Stimulated activated naive CD8-positive, alpha-beta T cell treated with anti-CD3 and anti-CD28 coated beads, Interleukin-15, Interleukin-2, amounts not matched to agents 100 U/mL and 50 U/mL, for 24 hours (primary cell): ENCODE data around the gene FAM107B.
A peak's percentile ranks its signal among the peaks of the same experiment; 100 is the strongest.

Experiments
- ATAC-seq: fragments of 150-1000 bp; cut with Tn5 transposase; one replicate; pipeline ENCODE4 v1.10.0; 2021
- DNase-seq: peaks from one replicate; pipeline ENCODE4 v3.0.0; 2021

Gene FAM107B

GRCh38 chr10:14623931-14624330, 150.8 kb downstream of the FAM107B start:
- ATAC-seq: no peak

GRCh38 chr10:14621037-14621436, 153.7 kb downstream of the FAM107B start:
- ATAC-seq (no peak), DNase-seq (no peak)

More at GRCh38 chr10:14623931-14624330, 150.8 kb downstream of the FAM107B start:
- DNase-seq: no peak

GRCh38 chr10:14618674-14619073, 156.0 kb downstream of the FAM107B start:
- no peak for ATAC-seq
- DNase-seq: no peak

GRCh38 chr10:14617852-14618251, 156.8 kb downstream of the FAM107B start:
- peak; percentile 55 for ATAC-seq

GRCh38 chr10:14616955-14617730, 157.6 kb downstream of the FAM107B start:
- ATAC-seq (no peak), DNase-seq (no peak)

More at GRCh38 chr10:14617852-14618251, 156.8 kb downstream of the FAM107B start:
- DNase-seq: no peak

DNA sequence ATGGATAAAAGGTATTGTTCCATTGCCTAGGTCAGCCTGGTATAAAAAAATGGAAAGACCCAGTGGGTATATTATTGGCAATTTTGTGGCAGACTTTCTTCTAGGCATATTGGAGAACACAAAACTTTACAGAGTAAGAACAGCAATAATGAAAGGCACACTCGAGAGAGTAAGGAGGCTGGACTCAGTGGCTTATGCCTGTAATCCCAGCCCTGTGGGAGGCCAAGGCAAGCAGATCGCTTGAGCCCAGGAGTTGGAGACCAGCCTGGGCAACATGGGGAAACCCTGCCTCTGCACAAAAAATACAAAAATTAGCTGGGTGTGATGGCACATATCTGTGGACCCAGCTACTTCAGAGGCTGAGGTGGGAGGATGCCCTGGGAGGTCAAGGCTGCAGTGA, 158.2 kb downstream of the FAM107B start:
- ATAC-seq (no peak), DNase-seq (no peak)

DNA sequence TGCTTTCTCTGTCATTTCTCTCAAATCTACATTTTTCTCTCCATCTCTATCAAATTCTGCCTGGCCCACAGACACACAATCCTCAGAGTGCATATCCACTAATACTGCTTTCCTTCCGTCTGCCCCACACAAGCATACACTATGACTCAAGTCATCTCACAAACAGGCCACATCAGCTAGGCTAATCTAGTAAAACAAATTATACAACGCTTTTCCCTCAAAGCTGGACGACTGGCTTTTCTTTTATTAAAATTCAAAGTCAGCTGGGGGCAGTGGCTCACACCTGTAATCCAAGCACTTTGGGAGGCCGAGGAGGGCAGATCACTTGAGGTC, 161.1 kb downstream of the FAM107B start:
- DNase-seq: no peak

DNA sequence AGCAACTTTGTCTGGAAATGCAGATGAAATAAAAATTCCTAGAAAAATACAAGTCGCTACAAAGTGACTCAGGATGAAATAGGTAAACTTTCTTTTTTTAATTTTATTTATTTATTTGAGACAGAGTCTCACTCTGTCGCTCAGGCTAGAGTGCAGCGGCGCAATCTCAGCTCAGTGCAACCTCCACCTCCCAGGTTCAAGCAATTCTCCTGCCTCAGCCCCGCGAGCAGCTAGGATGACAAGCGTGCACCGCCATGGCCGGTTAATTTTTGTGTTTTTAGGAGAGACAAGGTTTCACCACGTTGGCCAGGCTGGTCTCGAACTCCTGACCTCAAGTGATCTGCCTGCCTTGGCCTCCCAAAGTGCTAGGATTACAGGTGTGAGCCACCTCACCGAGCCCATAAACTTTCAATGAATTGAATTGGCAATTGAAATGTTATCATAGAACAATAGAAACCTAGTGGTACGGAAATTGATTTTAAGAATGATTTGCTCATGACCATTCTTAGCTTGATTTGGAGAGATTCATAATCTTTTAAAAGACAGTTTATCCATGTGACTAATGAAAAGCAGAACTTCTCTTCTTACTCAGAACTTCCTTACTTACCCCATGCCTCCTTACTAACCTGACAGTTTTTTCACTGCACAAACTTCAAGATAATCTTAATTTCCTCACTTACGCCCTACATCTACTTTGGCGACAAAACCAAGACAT, 161.7 kb downstream of the FAM107B start:
- ATAC-seq (no peak), DNase-seq (no peak)

More for the DNA sequence above, 161.1 kb downstream of the FAM107B start:
- no peak for ATAC-seq

- ATAC-seq (no peak), DNase-seq (no peak)
Measured at GRCh38 chr10:14611968-14612693, 162.6 kb downstream of the FAM107B start.

- no peak for ATAC-seq
- DNase-seq: no peak
Measured at GRCh38 chr10:14609178-14609577, 165.5 kb downstream of the FAM107B start.

- peak; percentile 22 for DNase-seq
- no peak for ATAC-seq
Measured at GRCh38 chr10:14608381-14609001, 166.2 kb downstream of the FAM107B start.

DNA sequence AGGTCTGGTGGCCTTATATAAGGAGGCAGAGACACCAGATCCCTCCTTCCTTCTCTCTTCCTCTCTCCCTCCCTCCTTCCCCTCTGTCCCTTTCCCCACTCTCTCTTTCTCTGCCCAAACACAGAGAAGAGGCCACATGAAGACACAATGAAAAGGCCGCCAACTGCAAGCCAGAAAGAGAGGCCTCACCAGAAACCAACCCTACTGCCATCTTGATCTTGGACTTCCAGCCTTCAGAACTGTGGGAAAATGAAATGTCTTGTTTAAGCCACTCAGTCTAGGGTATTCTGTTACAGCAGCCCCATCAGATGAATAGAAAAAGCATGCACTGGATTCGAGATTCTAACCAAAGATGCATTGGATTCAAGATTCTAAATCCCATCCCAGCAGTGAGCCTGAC, 168.1 kb downstream of the FAM107B start:
- ATAC-seq (no peak), DNase-seq (no peak)

DNA sequence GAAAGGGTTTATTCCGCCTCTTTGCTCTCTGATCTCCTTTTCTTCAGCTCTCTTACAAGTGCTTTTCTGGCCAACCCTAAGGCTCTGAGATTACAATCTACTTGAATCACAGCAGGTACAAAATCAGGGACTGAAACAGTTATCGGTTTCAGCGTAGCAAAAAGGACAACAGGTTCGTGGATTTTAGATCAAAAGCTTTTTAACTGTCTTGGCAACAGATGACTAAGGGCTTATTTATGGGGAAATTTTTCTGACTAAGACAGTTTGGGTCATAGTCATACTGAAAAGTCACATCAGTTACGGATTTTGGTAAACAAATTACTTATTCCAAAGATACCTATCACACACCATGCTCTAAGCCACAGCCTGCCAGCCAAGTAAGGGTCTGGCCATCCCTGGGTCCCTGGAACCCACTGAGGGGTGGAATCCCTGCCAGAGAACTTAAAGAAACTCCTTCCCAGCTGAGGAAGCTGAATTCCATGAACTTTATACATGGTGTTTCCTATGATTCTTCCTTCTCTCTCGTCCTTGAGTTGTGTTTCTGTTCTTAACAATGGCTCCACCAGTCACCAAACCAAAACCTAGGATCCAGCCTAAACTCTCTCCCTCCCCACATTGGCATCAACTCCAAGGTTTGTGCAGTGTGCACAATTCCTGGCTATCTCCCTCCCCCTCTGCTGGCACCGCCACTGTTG, 169.3 kb downstream of the FAM107B start:
- ATAC-seq: peak; percentile 54
- DNase-seq: peak; percentile 45

DNA sequence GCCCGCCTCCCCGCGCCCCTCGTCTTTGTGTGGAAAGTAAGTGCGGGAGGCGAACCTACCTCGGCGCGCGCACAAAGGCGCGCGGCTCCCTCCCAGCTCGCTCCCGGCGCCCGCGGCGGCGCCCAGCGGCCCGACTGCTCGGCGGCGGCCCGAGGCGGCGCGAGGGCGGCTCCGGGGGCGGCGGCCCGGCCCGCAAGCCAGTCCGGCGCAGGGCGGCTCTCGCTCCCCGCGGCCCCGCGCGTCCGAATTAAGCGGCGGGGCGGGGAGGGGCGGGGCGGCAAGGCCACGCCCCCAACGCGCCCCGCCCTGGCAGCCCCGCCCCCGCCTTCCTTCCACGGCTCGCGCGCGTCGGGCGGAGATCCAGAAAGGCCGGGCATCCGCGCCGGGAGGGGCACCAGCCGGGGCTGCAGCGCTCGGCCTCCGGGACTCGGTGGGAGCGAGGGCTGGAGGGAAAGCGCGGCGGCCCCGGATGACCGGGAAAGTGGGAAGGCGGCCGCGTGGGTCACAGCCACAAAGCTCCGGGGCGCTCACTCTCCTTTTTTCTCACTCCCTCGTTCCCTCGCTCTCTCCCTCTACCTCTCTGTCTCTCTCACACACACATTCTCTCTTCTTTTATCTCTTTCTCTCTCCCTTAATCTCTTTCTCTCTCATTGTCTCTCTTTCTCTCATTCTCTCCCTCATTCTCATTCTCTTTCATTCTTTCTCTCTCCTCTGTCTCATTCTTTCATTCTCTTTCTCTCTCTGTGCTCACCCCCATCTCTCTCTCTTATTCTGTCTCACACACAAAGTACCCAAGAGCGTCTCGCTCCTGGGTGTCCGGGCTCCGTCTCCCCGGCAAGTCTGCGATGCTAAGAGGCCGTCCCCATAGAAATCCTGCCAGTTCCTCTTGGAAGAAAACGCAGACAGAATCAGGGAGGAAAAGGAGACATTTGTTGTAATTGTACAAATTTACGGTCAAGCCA, 170.2 kb downstream of the FAM107B start:
- ATAC-seq: peak; percentile 50
- DNase-seq: peak; percentile 81

DNA sequence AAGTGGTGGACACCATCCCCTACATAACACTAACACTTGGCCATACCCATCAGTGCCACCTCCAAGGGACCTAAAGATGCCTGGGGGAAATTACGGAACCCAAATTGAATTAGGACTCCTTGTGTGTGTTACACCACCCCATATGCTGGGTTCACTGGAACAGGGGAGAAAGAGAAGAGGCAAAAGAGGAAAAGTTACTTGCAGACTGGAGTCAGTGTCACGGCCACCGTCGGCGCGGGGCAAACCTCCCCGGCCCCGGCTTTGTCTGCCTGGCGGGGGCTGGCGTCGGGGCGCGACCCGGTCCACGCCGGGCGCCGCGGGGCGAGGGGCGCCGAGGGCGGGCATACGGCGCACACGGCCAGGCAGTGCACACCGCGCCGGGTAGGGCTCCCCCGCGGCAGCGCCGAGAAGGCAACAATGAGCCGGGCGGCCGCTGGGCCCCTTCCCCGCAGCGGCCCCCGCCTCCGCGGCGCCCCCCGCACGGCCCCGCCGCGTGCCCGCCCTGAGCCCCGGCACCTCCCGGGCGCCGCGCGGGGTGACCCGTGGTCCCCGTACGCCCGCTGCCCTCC, 171.1 kb downstream of the FAM107B start:
- peak; percentile 42 for DNase-seq

GRCh38 chr10:14602807-14603533, 171.7 kb downstream of the FAM107B start:
- DNase-seq (no peak), ATAC-seq (no peak)

More for the DNA sequence above, 171.1 kb downstream of the FAM107B start:
- ATAC-seq: peak; percentile 9

- peak; percentile 50 for ATAC-seq
- peak; percentile 65 for DNase-seq
Measured at GRCh38 chr10:14601872-14602725, 172.6 kb downstream of the FAM107B start.

- no peak for DNase-seq
- ATAC-seq: no peak
Measured at GRCh38 chr10:14601326-14601725, 173.4 kb downstream of the FAM107B start.

DNA sequence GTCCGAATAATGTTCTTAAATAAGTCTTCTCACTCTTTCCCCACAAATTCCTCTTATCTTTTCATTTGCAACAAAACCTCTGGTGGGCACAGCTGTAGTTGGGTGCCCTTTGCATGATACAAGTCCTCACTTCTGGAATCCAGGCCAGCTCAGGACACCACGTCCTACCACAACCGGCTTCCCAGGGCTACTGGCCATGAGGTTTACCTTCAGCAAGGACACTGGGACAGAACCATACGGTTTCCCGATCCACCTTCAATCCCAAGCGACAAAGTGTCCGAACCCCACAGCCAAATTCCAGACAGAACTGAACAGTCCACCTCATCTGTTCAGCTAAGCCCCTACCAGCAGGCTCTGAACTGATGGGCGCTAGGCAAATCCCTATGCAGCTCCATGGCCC, 174.6 kb downstream of the FAM107B start:
- no peak for ATAC-seq
- no peak for DNase-seq
